GM18909 (cell line): ENCODE data around the gene GALE.

Experiments used
- ATAC-seq: cut with Tn5 transposase; IDR thresholded peaks from one replicate; pipeline ENCODE4 v1.9.1; 2021; ENCODE audit warnings: mild to moderate bottlenecking; ENCODE audit not compliant: unreplicated experiment, poor library complexity

Gene GALE

GRCh38 chr1:23759277-23759676 is 41.3 kb downstream of the GALE start:
- ATAC-seq = no peak

GRCh38 chr1:23757812-23758211 is 42.7 kb downstream of the GALE start:
- no peak for ATAC-seq

- ATAC-seq = no peak
These were observed 43.9 kb downstream of the GALE start for GRCh38 chr1:23756676-23757075.

DNA sequence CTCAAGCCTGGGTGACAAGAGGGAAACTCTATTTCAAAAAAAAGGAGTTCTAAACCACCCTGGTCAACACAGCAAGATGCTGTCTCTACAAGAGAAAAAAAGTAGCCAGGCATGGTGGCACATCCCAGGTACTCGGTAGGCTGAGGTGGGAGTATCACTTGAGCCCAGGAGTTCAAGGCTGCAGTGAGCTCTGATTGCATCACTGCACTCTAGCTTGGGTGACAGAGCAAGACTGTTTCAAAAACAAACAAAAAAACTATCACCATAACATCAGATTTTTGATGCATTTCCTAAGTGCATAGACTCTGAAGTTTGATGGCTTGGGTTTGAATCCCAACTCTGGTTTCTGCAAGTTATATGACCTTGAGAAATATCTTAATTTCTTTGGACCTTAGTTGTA is 47.6 kb downstream of the GALE start:
- ATAC-seq = no peak

GRCh38 chr1:23751815-23752200 is 48.7 kb downstream of the GALE start:
- no peak for ATAC-seq

DNA sequence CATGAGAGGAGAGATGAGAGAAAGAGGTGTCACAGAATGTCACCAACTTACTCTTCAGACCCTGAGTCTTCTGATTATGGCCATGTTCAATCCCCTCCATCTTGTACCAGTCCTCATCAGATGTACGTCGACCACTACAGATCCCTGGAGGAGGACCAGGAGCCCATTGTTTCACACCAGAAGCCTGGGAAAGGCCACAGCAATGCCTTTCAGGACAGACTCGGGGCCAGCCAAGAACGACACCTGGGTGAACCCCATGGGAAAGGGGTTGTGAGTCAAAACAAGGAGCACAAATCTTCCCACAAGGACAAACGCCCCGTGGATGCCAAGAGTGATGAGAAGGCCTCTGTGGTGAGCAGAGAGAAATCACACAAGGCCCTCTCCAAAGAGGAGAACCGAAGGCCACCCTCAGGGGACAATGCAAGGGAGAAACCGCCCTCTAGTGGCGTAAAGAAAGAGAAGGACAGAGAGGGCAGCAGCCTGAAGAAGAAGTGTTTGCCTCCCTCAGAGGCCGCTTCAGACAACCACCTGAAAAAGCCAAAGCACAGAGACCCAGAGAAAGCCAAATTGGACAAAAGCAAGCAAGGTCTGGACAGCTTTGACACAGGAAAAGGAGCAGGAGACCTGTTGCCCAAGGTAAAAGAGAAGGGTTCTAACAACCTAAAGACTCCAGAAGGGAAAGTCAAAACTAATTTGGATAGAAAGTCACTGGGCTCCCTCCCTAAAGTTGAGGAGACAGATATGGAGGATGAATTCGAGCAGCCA is 49.3 kb downstream of the GALE start:
- no peak for ATAC-seq

- no peak for ATAC-seq
These were observed 52.5 kb downstream of the GALE start for GRCh38 chr1:23748016-23748415.
